ENCODE measurements around the gene PLEKHG1. TPM values are rescaled to one million over a fixed set of nuclear protein-coding genes. Genes with fewer than 3 reads are reported as not detected.

The PLEKHG1 gene
- polyA plus RNA-seq, 2 of the 4 experiments (the other 2 are of a cell fraction) = 0.17 to 0.93 TPM

- FAIRE-seq (no peak), ATAC-seq (no peak), DNase-seq (ENCODE audit: low read depth in 1 of 2, low spot score in 1 of 2) (no peak)
- POLR2A ChIA-PET = no interaction called here
- TF ChIP-seq SMC3 (IDR thresholded peaks at IDR 0.05) = no peak
- no peak for TF ChIP-seq HES2 (IDR thresholded peaks at IDR 0.05)
- no peak for TF ChIP-seq ATOH8 (CRISPR knock-in tag; IDR thresholded peaks at IDR 0.05; ENCODE audit: low read depth)
- no peak for TF ChIP-seq HOXB13 (CRISPR knock-in tag; IDR thresholded peaks at IDR 0.05; ENCODE audit: low read depth)
- H3K4me3 ChIP-seq = no peak overlapping the region
- H3K4me2 ChIP-seq = no peak overlapping the region
- no peak overlapping the region for H3K27ac ChIP-seq
- CTCF ChIA-PET = no interaction called here
- H3K9me3 ChIP-seq = no peaks in the 10 kb centered on the region
- H3K4me1 ChIP-seq = no peaks in the 10 kb centered on the region
These were observed 33.2 kb upstream of the PLEKHG1 start for GRCh38 chr6:150566486-150566885.

GRCh38 chr6:150567380-150567779 lies 32.3 kb upstream of the PLEKHG1 start:
- Histone ChIP-seq H3K4me1 (no peaks in the 10 kb centered on the region), H3K9me3 (no peaks in the 10 kb centered on the region), H3K4me2 (no peak overlapping the region), H3K4me3 (no peak overlapping the region), H3K27ac (no peak overlapping the region)
- ATAC-seq = no peak
- FAIRE-seq = no peak
- no peak for TF ChIP-seq EHF (CRISPR knock-in tag; IDR thresholded peaks at IDR 0.05)
- TF ChIP-seq FOXS1 (CRISPR knock-in tag; IDR thresholded peaks at IDR 0.05) = no peak
- no peak for TF ChIP-seq FOSL2 (IDR thresholded peaks at IDR 0.05)
- TF ChIP-seq FOSL2 (CRISPR knock-in tag; IDR thresholded peaks at IDR 0.05) = no peak
- no peak for TF ChIP-seq HOXB13 (CRISPR knock-in tag; IDR thresholded peaks at IDR 0.05; ENCODE audit: low read depth)
- DNase-seq (ENCODE audit: low read depth in 1 of 2, low spot score in 1 of 2) = no peak
- ChIA-PET POLR2A (no interaction called here), CTCF (no interaction called here)
- 49% methylated on average over 3 of the region's 3 CpGs for WGBS (ENCODE audit: missing lambda C conversion rate)

GRCh38 chr6:150567823-150568383 lies 31.8 kb upstream of the PLEKHG1 start:
- no peak for FAIRE-seq
- H3K27ac ChIP-seq = no peak overlapping the region
- no peak overlapping the region for H3K4me2 ChIP-seq
- ATAC-seq = no peak; a peak in 1 of 6 replicates
- TF ChIP-seq RNF2 (IDR thresholded peaks at IDR 0.05; ENCODE audit: borderline replicate concordance, low read depth) (no peak), RFX5 (IDR thresholded peaks at IDR 0.05) (no peak), MYC (IDR thresholded peaks at IDR 0.05; ENCODE audit: borderline replicate concordance, low read length) (no peak), NR3C1 (IDR thresholded peaks at IDR 0.05) (no peak), HOXA7 (CRISPR knock-in tag; IDR thresholded peaks at IDR 0.05) (no peak), ZSCAN20 (CRISPR knock-in tag; IDR thresholded peaks at IDR 0.05) (no peak), POLR2AphosphoS2 (conservative IDR thresholded peaks at IDR 0.05; ENCODE audit: low read length) (no peak), JUN (IDR thresholded peaks at IDR 0.05) (no peak), HDAC2 (IDR thresholded peaks at IDR 0.05) (no peak)
- no peak for DNase-seq (ENCODE audit: low read depth in 1 of 2, low spot score in 1 of 2)
- POLR2A ChIA-PET = no interaction called here
- no peaks in the 10 kb centered on the region for H3K9me3 ChIP-seq
- no peak overlapping the region for H3K4me3 ChIP-seq
- CTCF ChIA-PET = no interaction called here
- 23% methylated on average over 3 of the region's 3 CpGs for WGBS (ENCODE audit: missing lambda C conversion rate)
- H3K4me1 ChIP-seq = no peaks in the 10 kb centered on the region

- Histone ChIP-seq H3K4me3 (no peak overlapping the region), H3K9me3 (no peaks in the 10 kb centered on the region), H3K4me1 (no peaks in the 10 kb centered on the region), H3K27ac (no peak overlapping the region), H3K4me2 (no peak overlapping the region)
- ChIA-PET CTCF (no interaction called here), POLR2A (no interaction called here)
- ATAC-seq (no peak), FAIRE-seq (no peak), DNase-seq (ENCODE audit: low read depth in 1 of 2, low spot score in 1 of 2) (no peak)
- TF ChIP-seq ZFP36 (IDR thresholded peaks at IDR 0.05; ENCODE audit: borderline replicate concordance, partially characterized antibody) = no peak
- TF ChIP-seq NR3C1 (IDR thresholded peaks at IDR 0.05) = no peak
- no peak for TF ChIP-seq BCL3 (IDR thresholded peaks at IDR 0.05)
- TF ChIP-seq MAFK (IDR thresholded peaks at IDR 0.05; ENCODE audit: partially characterized antibody) = no peak
- TF ChIP-seq MYC (IDR thresholded peaks at IDR 0.05; ENCODE audit: borderline replicate concordance, low read length) = no peak
- TF ChIP-seq KDM1A (IDR thresholded peaks at IDR 0.05; ENCODE audit: low read depth) = no peak
- TF ChIP-seq RFX5 (IDR thresholded peaks at IDR 0.05) = no peak
- no peak for TF ChIP-seq MAZ (IDR thresholded peaks at IDR 0.05; ENCODE audit: borderline replicate concordance, low read depth, low read length)
- no peak for TF ChIP-seq MAX (IDR thresholded peaks at IDR 0.05)
- TF ChIP-seq EP300 (IDR thresholded peaks at IDR 0.05) = no peak
- no peak for TF ChIP-seq PHF8 (IDR thresholded peaks at IDR 0.05; ENCODE audit: borderline replicate concordance, low read depth)
- no peak for TF ChIP-seq FOSB (CRISPR knock-in tag; IDR thresholded peaks at IDR 0.05)
- TF ChIP-seq SREBF2 (IDR thresholded peaks at IDR 0.05) = no peak
- TF ChIP-seq HOXA7 (CRISPR knock-in tag; IDR thresholded peaks at IDR 0.05) = no peak
- TF ChIP-seq HDAC2 (IDR thresholded peaks at IDR 0.05) = no peak
- no peak for TF ChIP-seq CEBPB (IDR thresholded peaks at IDR 0.05)
- no peak for TF ChIP-seq RNF2 (IDR thresholded peaks at IDR 0.05; ENCODE audit: borderline replicate concordance, low read depth)
- TF ChIP-seq SMC3 (IDR thresholded peaks at IDR 0.05) = no peak
- WGBS (ENCODE audit: missing lambda C conversion rate) = 26% methylated on average over 3 of the region's 3 CpGs
These were observed 31.1 kb upstream of the PLEKHG1 start for GRCh38 chr6:150568560-150568959.
